Measurements from ENCODE around the gene PPP1CA.

DNA sequence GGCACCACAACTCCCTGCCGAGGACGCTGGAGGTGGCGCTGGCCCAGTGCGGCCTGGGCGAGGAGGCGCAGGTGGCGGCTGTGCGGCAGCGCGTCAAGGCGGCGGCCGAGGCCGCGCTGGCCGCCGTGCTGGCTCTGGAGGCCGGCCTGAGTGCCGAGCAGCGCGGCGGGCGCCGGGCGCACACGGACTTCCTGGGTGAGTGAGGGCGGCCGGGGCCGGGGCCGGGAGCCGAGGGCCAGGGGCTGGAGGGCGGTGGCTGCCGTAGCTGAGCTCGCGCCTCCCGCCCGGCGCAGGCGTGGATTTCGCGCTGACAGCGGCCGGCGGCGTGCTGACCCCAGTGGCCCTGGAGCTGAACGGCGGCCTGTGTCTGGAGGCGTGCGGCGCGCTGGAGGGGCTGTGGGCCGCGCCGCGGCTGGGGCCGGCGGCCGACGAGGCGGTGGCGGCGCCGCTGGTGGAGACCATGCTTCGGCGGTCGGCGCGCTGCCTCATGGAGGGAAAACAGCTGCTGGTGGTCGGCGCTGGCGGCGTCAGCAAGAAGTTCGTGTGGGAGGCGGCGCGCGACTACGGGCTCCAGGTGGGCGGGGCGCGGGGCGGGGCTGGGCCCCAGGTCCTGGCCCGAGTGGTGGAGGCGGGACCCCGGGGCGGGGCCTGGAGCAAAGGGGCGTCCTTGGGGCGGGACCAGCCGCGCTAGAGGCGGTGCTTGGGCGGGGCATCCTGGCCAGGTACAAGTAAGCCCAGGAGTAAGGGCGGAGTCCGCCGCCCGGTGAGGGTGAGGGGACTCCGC lies 19.2 kb upstream of the PPP1CA start:
- TF ChIP-seq POLR2A (IDR thresholded peaks at IDR 0.05; ENCODE audit: low read length) (peak; percentile 43), GATA1 (IDR thresholded peaks at IDR 0.05; ENCODE audit: low read depth, low read length) (no peak)

All from erythroblast (primary cell).